Measurements from ENCODE around the gene EFR3B. TPM values are rescaled to one million over a fixed set of nuclear protein-coding genes. Genes with fewer than 3 reads are reported as not detected.
"Not testable (repeated sequence)": the region's sequence is repeated elsewhere in the genome, so short reads cannot be mapped to it uniquely, and the experiment has no call there.

Gene EFR3B
- polyA plus RNA-seq, 5 donors: 5.7 to 9.6 (median 6.8) TPM

DNA sequence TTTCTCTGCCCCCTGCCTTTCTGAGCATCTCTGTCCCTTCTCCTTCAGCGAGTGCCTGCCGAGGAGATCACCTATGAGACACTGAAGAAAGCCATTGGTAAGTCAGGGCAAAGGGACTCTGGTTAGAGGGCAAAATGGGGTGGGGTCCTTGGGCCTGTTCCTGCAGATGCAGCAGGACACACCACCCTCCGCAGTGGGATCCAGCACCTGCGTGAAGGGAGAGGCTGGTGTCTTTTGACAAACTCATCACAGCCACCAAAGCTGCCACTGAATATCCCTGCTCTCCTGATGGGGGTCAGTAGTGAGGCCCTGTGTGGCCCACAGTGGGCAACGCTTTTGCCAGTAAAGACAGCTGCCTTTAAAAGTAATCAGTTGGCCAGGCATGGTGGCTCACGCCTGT, 107.8 kb downstream of the EFR3B start:
- no peak for DNase-seq

GRCh38 chr2:25150993-25151392, 109.1 kb downstream of the EFR3B start:
- not testable (repeated sequence) for DNase-seq

GRCh38 chr2:25151718-25152117, 109.8 kb downstream of the EFR3B start:
- no peak for DNase-seq

DNA sequence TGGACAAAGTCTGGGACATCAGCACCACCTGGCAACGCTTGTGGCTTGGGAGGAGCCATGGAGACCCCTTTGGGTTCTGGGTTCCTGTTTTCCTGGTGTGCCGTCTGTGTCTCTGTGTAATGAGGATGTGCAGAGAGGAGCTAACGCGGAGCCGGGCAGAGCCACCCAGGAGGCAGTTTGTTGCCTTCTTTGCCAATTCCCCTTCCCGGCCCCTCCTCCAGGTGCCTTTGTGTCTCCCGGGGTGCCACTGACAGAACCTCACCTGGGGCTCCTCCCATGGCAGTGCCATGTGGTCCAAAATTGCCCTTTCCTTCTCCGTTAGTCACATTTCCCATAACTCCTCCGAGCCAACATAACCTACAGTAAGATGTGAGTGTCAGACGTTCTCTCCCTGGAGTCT, 113.5 kb downstream of the EFR3B start:
- no peak for DNase-seq

DNA sequence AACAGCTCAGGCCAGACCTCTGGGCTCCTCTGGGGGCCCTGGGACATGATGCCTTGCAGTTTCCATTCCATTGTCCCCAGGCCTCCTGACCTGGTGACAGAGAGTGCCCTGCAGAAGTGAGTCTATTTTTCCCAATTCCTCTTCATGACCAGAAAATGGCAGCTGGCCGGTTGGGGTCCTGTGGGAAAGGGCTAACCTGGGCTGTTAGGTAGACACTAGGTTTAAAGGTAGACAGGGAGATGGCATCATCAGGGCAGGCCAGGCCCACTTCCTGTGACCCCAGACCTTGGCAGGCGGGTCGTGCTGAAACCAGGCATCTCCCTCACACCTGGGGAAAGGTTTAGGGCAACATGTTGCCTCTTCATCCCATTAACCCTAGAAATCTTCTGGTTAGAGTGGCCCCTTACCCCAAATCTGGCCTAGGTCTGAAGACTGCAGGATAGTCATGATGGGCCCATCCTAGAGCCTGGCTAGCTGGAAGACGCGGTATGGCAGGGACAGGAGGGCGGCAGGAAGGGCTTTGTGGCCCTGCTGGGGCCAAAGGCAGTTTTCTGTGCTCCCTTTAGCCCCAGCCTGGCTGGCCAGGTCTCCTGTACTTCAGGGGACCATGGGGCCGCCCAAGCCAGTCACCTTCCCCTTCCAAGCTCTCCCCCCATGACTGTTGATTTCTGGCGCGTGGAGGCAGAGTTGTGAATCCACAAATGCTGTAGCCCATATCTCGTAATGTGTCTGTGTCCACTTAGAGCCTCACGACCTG, 116.4 kb downstream of the EFR3B start:
- DNase-seq: no peak

DNA sequence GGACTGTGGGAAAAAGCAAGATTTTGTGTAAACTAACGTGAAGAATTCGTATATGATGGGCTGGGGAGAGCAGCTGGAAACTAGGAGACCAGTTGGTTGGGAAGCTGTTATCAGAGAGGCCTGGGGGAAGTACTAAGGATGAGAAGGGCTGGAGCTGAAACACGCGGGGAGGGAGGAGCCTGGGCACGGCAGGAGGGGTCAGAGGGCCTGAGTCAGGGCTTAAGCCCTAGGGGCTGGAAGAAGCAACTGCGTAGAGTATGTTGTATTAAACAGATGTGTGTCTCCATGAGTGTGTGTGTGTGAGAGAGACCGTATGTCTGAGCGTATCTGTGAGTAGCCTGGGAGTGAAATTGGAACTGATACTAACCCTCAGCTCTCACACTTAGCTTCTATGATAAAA, 118.1 kb downstream of the EFR3B start:
- DNase-seq: peak; percentile 37 to 55

DNA sequence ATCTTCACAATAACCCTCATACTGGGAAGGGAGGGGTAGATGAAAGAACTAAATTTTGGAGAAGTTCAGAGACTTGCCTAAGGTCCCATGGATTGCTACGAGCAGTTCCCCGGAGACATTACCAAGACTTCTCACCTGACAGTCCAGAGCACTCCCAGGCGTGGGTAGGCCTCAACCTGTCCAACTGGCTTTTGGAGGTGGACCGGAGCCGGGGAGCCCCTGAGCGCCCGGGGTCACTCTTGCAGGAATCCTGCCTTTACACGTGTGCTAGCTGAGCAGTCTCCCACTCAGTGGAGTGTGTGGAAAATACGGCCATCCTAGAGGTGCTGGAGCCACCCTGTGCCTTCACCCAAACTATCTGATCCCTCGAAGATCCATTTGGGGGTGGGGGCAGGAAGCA, 118.5 kb downstream of the EFR3B start:
- DNase-seq: no peak

- DNase-seq: peak in 1 of 2 donors; percentile 37
These were observed 119.3 kb downstream of the EFR3B start for GRCh38 chr2:25161055-25161781.

DNA sequence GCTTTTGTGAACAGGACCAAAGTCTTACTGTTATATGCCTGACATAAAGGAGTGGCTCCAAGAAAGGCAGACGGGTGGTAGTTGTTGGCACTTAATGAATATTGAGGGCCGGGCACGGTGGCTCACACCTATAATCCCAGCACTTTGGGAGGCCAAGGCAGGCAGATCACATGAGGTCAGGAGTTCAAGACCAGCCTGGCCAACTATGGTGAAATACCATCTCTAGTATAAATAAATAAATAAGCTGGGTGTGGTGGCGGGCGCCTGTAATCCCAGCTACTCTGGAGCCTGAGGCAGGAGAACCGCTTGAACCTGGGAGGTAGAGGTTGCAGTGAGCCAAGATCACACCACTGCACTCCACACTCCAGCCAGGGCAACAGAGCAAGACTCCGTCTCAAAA, 120.2 kb downstream of the EFR3B start:
- DNase-seq: not testable (repeated sequence)

GRCh38 chr2:25164561-25164960, 122.7 kb downstream of the EFR3B start:
- DNase-seq: no peak

GRCh38 chr2:25165992-25166875, 124.4 kb downstream of the EFR3B start:
- DNase-seq: no peak

GRCh38 chr2:25168256-25169072, 126.6 kb downstream of the EFR3B start, which contains the start of gene POMC:
Gene POMC, minus strand, starts transcription at chr2:25168580. Its CDS starts 3,808 bp downstream, at chr2:25164772.
- DNase-seq: peak; percentile 33 to 39

- no peak for DNase-seq
These were observed 127.2 kb downstream of the EFR3B start for GRCh38 chr2:25169073-25169470.

- DNase-seq: no peak
These were observed 129.0 kb downstream of the EFR3B start for GRCh38 chr2:25170888-25171287.

- no peak for DNase-seq
These were observed 131.8 kb downstream of the EFR3B start for GRCh38 chr2:25173719-25174118.

DNA sequence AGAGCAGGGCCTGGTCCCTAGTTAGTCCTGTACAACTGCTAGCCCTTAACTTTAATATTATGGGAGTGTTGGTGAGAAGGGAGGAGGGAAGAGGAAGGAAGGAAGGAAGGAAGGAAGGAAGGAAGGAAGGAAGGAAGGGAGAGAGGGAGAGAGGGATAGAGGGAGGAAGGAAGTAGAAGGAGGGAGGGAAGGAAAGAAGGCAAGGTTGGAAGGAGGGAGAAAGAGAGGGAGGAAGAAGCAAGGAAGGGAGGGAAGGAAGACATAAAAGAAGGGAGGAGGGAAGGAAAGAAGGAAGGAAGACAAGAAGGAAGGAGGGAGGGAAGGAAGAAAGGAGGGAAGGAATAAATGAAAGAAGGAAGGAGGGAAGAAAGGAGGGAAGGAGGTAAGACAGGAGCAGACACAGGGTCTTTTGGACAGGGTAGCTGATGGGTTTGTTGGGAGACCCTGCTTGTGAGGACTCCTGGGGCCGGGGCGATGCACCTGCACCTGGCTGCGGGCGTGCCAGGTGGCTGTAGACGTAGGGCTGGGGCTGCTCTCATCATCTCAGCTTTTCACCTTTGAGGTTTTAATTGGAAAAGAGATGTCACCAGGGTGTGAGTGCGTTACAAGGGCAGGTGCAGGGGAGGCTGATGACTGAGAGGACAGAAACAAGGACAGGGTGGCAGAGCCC, 132.5 kb downstream of the EFR3B start:
- DNase-seq: no peak

- DNase-seq: no peak
These were observed 134.3 kb downstream of the EFR3B start for GRCh38 chr2:25176138-25176537.

GRCh38 chr2:25176541-25177181, 134.8 kb downstream of the EFR3B start:
- no peak for DNase-seq

DNA sequence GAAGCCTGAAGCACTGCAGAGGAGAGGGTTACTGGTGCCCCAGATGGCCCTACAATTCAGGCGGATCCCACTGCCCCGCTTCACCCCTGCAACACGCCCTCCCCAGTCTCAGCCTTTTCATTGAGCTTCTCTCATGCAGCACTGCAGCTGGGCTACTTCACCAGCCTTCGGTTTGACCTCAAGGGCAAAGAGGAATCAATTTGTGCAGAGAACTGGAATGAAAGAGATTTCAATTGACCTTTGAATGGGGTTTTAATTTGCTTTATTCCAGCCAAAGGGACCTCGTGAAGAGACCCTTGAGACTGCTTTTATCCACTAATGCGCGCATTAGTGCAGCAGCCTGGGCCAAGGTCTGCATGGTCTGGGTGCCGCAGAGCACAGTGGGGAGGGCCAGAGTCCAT, 135.3 kb downstream of the EFR3B start:
- no peak for DNase-seq

GRCh38 chr2:25178976-25179375, 137.1 kb downstream of the EFR3B start:
- DNase-seq: no peak

Measured in right lung (tissue), 5 donors.